SK-N-MC (cell line): ENCODE data around the gene OR8S1.

Experiments
- EZH2 ChIP-seq: fragments of 200-600 bp; sonication (generic); IDR thresholded peaks from one replicate; pipeline ENCODE4 v1.6.1; 2017; ENCODE audit warnings: antibody characterized with exemption
- POLR2AphosphoS5 ChIP-seq: IDR thresholded peaks from 2 replicates; pipeline ENCODE4 v1.6.1; 2012; ENCODE audit warnings: mild to moderate bottlenecking, low read depth, low read length, borderline replicate concordance

DNA sequence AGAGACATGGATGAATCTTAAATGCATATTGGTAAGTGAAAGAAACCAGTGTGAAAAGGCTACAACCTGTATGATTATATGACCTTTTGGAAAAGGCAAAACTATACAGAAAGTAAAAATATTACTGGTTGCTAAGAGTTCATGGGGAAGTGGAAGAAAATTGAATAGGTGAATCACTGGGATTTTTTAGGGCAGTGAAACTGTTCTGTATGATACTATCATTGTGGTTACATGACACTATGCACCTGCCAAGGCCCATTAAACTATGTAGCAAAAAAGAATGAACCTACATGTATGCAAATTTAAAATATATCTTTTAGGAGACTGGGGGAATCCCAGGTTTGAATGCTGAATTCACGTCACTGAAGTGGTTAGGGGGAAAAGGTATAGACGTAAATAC is 12.6 kb upstream of the OR8S1 start:
- TF ChIP-seq POLR2AphosphoS5 (no peak), EZH2 (no peak)
